ENCODE measurements around the gene AMPD3. TPM values are rescaled to one million over a fixed set of nuclear protein-coding genes. Genes with fewer than 3 reads are reported as not detected.

The AMPD3 gene
- total and polyA plus RNA-seq, 2 donors (not counting 1 experiment from before 2014, with no cell fraction given), result 40.1 to 85.5 TPM

DNA sequence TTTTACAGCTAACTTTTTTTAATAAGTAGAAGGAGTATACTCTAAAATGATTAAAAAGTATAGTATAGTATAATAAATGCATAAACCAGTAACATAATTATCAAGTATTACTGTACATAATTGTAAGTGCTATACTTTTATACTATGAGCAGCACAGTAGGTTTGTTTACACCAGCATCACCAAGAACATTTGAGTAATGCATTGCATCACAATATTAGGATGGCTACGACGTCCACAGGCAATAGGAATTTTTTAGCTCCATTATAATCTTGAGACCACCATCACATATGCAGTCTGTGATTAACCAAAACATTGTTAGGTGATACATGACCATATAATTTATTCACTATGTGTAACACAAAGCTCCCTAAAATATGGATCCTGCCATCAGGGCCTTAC is 65.5 kb downstream of the AMPD3 start:
- peaks cover 22 to 75% of the 10 kb centered on the region in 2 experiments for H3K36me3 ChIP-seq (replicated peaks in 1 of 2; ENCODE audit: control extremely low read depth in 1 of 2, control insufficient read depth in 1 of 2, extremely low read depth in 1 of 2, insufficient read depth in 2 of 2, low read length in 1 of 2)
- intact Hi-C loops (cut with micrococcal nuclease), result no loop called here
- H3K9ac ChIP-seq (ENCODE audit: low read length), result no peak overlapping the region
- Mint-ChIP-seq H3K4me3 (no peak overlapping the region), H3K4me1 (peaks cover 10% of the 10 kb centered on the region), H3K27ac (no peak overlapping the region), H3K27me3 (no peaks in the 10 kb centered on the region), H3K9me3 (ENCODE audit: insufficient read depth) (no peaks in the 10 kb centered on the region)
- no peak overlapping the region for H2AFZ ChIP-seq (ENCODE audit: insufficient read depth, low read depth, low read length, poor library complexity, severe bottlenecking)
- H3K27me3 ChIP-seq (replicated peaks in 1 of 4; ENCODE audit: control extremely low read depth in 1 of 4, control insufficient read depth in 3 of 4, insufficient read depth in 4 of 4, low read length in 3 of 4), result no peaks in the 10 kb centered on the region
- ATAC-seq (ENCODE audit: low read depth) (no peak), DNase-seq (no peak)
- no peaks in the 10 kb centered on the region for H3K4me1 ChIP-seq (ENCODE audit: control insufficient read depth in 2 of 2, insufficient read depth in 2 of 2, low read length in 2 of 2)
- no peak for TF ChIP-seq EZH2 (IDR thresholded peaks at IDR 0.05; ENCODE audit: borderline replicate concordance, insufficient read depth, low read depth, low read length, poor library complexity, severe bottlenecking)
- no CpG with 5 or more reads among the region's 2 CpGs for WGBS (ENCODE audit: insufficient coverage)
- H3K27ac ChIP-seq (ENCODE audit: low read length in 2 of 2), result no peak overlapping the region
- H4K20me1 ChIP-seq (ENCODE audit: control insufficient read depth, insufficient read depth, low read length, poor library complexity, severe bottlenecking), result no peaks in the 10 kb centered on the region
- H3K9me3 ChIP-seq (ENCODE audit: control extremely low read depth in 1 of 3, control insufficient read depth in 2 of 3, insufficient read depth in 1 of 3, low read length in 2 of 3), result no peaks in the 10 kb centered on the region
- no peak overlapping the region for H3K4me2 ChIP-seq (replicated peaks; ENCODE audit: low read depth, low read length, poor library complexity, severe bottlenecking)
- no peak overlapping the region for H3K4me3 ChIP-seq (ENCODE audit: control extremely low read depth in 1 of 5, extremely low read depth in 1 of 5, insufficient read depth in 1 of 5, low read depth in 2 of 5, low read length in 4 of 5)
- ChIA-PET POLR2A (no interaction called here), CTCF (interaction anchor here (0.7 to 2.8 kb wide), 18 partner anchors 8 to 135 kb away, joined by 3 to 13 read pairs (median 3); partner anchors contain the start of gene RNF141)
- peaks cover 9% of the 10 kb centered on the region for H3K79me2 ChIP-seq (ENCODE audit: control insufficient read depth, insufficient read depth, low read length)

DNA sequence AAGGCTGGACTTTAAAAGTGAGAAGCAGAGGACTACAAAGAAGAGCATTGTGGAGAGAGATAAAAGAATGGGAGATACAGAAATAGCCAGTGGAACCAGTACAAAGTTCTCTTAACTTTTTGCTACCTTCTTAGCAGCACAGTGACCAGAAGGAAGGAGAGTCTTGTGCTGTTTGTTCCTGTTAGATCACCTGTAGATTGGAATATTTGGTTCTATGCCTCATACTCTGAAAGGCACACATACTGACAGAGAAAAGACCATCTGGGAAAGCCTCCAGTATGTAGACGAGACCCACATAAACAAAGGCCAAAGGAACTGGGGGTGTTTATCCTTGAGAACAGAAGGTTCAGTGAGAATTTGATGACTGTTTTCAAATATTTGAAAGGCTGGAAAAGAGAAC is 67.2 kb downstream of the AMPD3 start:
- H2AFZ ChIP-seq (ENCODE audit: insufficient read depth, low read depth, low read length, poor library complexity, severe bottlenecking), result no peak overlapping the region
- no peaks in the 10 kb centered on the region for H3K27me3 Mint-ChIP-seq
- peak overlapping the region in 1 of 2 donors; percentile 29 for H3K27ac ChIP-seq (ENCODE audit: low read length in 2 of 2)
- ATAC-seq (ENCODE audit: low read depth), result no peak
- intact Hi-C loops (cut with micrococcal nuclease), result no loop called here
- peak overlapping the region; percentile 28 for H3K27ac Mint-ChIP-seq
- no peaks in the 10 kb centered on the region for H3K9me3 Mint-ChIP-seq (ENCODE audit: insufficient read depth)
- TF ChIP-seq CTCF (IDR thresholded peaks at IDR 0.05) (no peak), EZH2 (IDR thresholded peaks at IDR 0.05; ENCODE audit: borderline replicate concordance, insufficient read depth, low read depth, low read length, poor library complexity, severe bottlenecking) (no peak)
- no peaks in the 10 kb centered on the region for H3K9me3 ChIP-seq (ENCODE audit: control extremely low read depth in 1 of 3, control insufficient read depth in 2 of 3, insufficient read depth in 1 of 3, low read length in 2 of 3)
- H3K27me3 ChIP-seq (replicated peaks in 1 of 4; ENCODE audit: control extremely low read depth in 1 of 4, control insufficient read depth in 3 of 4, insufficient read depth in 4 of 4, low read length in 3 of 4), result no peaks in the 10 kb centered on the region
- no peak overlapping the region for H3K4me3 ChIP-seq (ENCODE audit: control extremely low read depth in 1 of 5, extremely low read depth in 1 of 5, insufficient read depth in 1 of 5, low read depth in 2 of 5, low read length in 4 of 5)
- DNase-seq, result no peak
- peaks cover 20% of the 10 kb centered on the region for H3K79me2 ChIP-seq (ENCODE audit: control insufficient read depth, insufficient read depth, low read length)
- no peak overlapping the region for H3K9ac ChIP-seq (ENCODE audit: low read length)
- ChIA-PET POLR2A (no interaction called here), CTCF (interaction anchor here (1.4 kb wide), 1 partner anchor 10 kb away, joined by 3 read pairs; no protein-coding TSS in a partner anchor)
- H3K4me1 Mint-ChIP-seq, result peaks cover 17% of the 10 kb centered on the region
- H4K20me1 ChIP-seq (ENCODE audit: control insufficient read depth, insufficient read depth, low read length, poor library complexity, severe bottlenecking), result no peaks in the 10 kb centered on the region
- no peaks in the 10 kb centered on the region for H3K4me1 ChIP-seq (ENCODE audit: control insufficient read depth in 2 of 2, insufficient read depth in 2 of 2, low read length in 2 of 2)
- no peak overlapping the region for H3K4me3 Mint-ChIP-seq
- peaks cover 26 to 81% of the 10 kb centered on the region in 2 experiments for H3K36me3 ChIP-seq (replicated peaks in 1 of 2; ENCODE audit: control extremely low read depth in 1 of 2, control insufficient read depth in 1 of 2, extremely low read depth in 1 of 2, insufficient read depth in 2 of 2, low read length in 1 of 2)
- no CpG with 5 or more reads among the region's 1 CpG for WGBS (ENCODE audit: insufficient coverage)
- no peak overlapping the region for H3K4me2 ChIP-seq (replicated peaks; ENCODE audit: low read depth, low read length, poor library complexity, severe bottlenecking)
